ENCODE results near the gene WDR17.

GRCh38 chr4:176084769-176085168 lies 19.1 kb downstream of the WDR17 start:
- TF ChIP-seq CTCF (conservative IDR thresholded peaks at IDR 0.05; ENCODE audit: low read depth, low read length) = no peak
- TF ChIP-seq EZH2phosphoT487 (IDR thresholded peaks at IDR 0.05; ENCODE audit: borderline replicate concordance, low read length) = no peak
- no peak for TF ChIP-seq EZH2 (IDR thresholded peaks at IDR 0.05; ENCODE audit: low read length, unreplicated experiment)
